PC-3 (cell line): Measurements from ENCODE around the gene FGGY.

Experiments
- CTCF ChIP-seq: fragments of 300-600 bp; sonication (generic); conservative IDR thresholded peaks from 2 replicates; pipeline ENCODE4 v1.5.1; 2017; ENCODE audit warnings: antibody characterized with exemption, low read depth, mild to moderate bottlenecking, low read length
- EZH2 ChIP-seq: fragments of 300-600 bp; sonication (generic); IDR thresholded peaks from one replicate; pipeline ENCODE4 v1.6.1; 2017; ENCODE audit warnings: antibody characterized with exemption, mild to moderate bottlenecking, low read length; ENCODE audit not compliant: unreplicated experiment
- EZH2phosphoT487 ChIP-seq: fragments of 300-600 bp; sonication (generic); IDR thresholded peaks from 2 replicates; pipeline ENCODE4 v1.6.1; 2018; ENCODE audit warnings: mild to moderate bottlenecking, antibody characterized with exemption, low read length, borderline replicate concordance

GRCh38 chr1:59314776-59315528 lies 18.1 kb downstream of the FGGY start:
- TF ChIP-seq CTCF (no peak), EZH2 (no peak), EZH2phosphoT487 (no peak)
